K562 (cell line): ENCODE data around the gene ASB15. TPM values are rescaled to one million over a fixed set of nuclear protein-coding genes. Genes with fewer than 3 reads are reported as not detected.

Experiments used
- ARNT ChIP-seq, 2 experiments: fragments of 450-650 bp; IDR thresholded peaks; 2 replicates each; pipeline ENCODE4 v1.6.1; 2016; ENCODE audit warnings: mild to moderate bottlenecking in 1 of 2
- CAMTA2 ChIP-seq: fragments of 250-450 bp; sonication (Bioruptor Pico); conservative IDR thresholded peaks from 2 replicates; pipeline ENCODE4 v1.5.1; 2022
- CC2D1A ChIP-seq: fragments of 450-650 bp; IDR thresholded peaks from 2 replicates; pipeline ENCODE4 v1.6.1; 2017; ENCODE audit warnings: mild to moderate bottlenecking
- ERF ChIP-seq: fragments of 450-650 bp; formaldehyde crosslinking; IDR thresholded peaks from 2 replicates; pipeline ENCODE4 v1.4.0; 2020; ENCODE audit warnings: mild to moderate bottlenecking, mixed read lengths
- GABPA ChIP-seq: fragments of 200-800 bp; sonication (Bioruptor generic); conservative IDR thresholded peaks from 2 replicates; pipeline ENCODE4 v1.6.1; 2016; ENCODE audit warnings: low read depth, missing genetic modification characterization, missing compliant biosample characterization
- PHB2 ChIP-seq: fragments of 450-650 bp; IDR thresholded peaks from 2 replicates; pipeline ENCODE4 v1.6.1; 2017; ENCODE audit warnings: low read depth
- SAFB2 ChIP-seq: fragments of 200-400 bp; formaldehyde crosslinking; IDR thresholded peaks from 2 replicates; pipeline ENCODE4 v1.6.1; 2018; ENCODE audit warnings: borderline replicate concordance, low read length, low read depth, moderate library complexity; ENCODE audit not compliant: severe bottlenecking
- SP1 ChIP-seq: sonication (generic); formaldehyde crosslinking; IDR thresholded peaks from 2 replicates; pipeline ENCODE4 v1.8.1; 2022; ENCODE audit warnings: mild to moderate bottlenecking, missing genetic modification reagents
- polyA plus RNA-seq, 8 experiments: library from polyadenylated mRNA; depleted of rRNA in 4 of 8; stranded (reverse) in 5 of 8; unstranded in 3 of 8; fragments of >200 nt; fragmentation: Nextera tagmentation in 2 of 8; fragmentation: Illumina TruSeq in 1 of 8; extraction: Ambion mirVana in 2 of 8; extraction: Trizol in 1 of 8; gene quantifications; 2 replicates each; pipeline versions ENCODE4 v1.2.1 to v1.2.3, GENCODE V29; 2011 to 2014; ENCODE audit warnings: inconsistent platforms in 1 of 8, missing spikeins in 1 of 8
- total RNA-seq, 7 experiments: library from RNA; depleted of rRNA in 6 of 7; stranded (reverse); fragments of >200 nt in 6 of 7; fragmentation: Illumina TruSeq in 2 of 7; extraction: Trizol in 2 of 7; gene quantifications; 2 replicates each; pipeline versions ENCODE4 v1.2.1 to v1.2.3, GENCODE V29; 2011 to 2021; ENCODE audit warnings: low replicate concordance in 1 of 7
- TF ChIP-seq, protein P1 (sequence below): fragments of 250-450 bp; sonication (Bioruptor Pico); IDR thresholded peaks from 2 replicates; pipeline ENCODE4 v1.5.0; 2021; ENCODE audit warnings: mild to moderate bottlenecking, borderline replicate concordance
- TF ChIP-seq, protein P2 (sequence below), 2 experiments: fragments of 150-350 bp in 1 of 2; IDR thresholded peaks; 2 replicates each; pipeline ENCODE4 v1.6.1; 2012 to 2016; ENCODE audit warnings: low read depth in 2 of 2, low read length in 2 of 2, mild to moderate bottlenecking in 1 of 2, moderate library complexity in 1 of 2
- TF ChIP-seq, protein P3 (sequence below): fragments of 250-450 bp; sonication (Bioruptor Pico); IDR thresholded peaks from 2 replicates; pipeline ENCODE4 v1.5.0; 2021; ENCODE audit warnings: mild to moderate bottlenecking, moderate library complexity
- TF ChIP-seq, protein P4 (sequence below): fragments of 250-450 bp; sonication (Bioruptor Pico); IDR thresholded peaks from 2 replicates; pipeline ENCODE4 v1.8.0; 2021; ENCODE audit warnings: moderate library complexity, mild to moderate bottlenecking, inconsistent platforms
- TF ChIP-seq, protein P5 (sequence below): fragments of 450-650 bp; formaldehyde crosslinking; IDR thresholded peaks from 2 replicates; pipeline ENCODE4 v1.4.0; 2022; ENCODE audit warnings: missing genetic modification characterization

ASB15 gene
- total and polyA plus RNA-seq, 9 of the 15 experiments (the other 6 are each of a cell fraction or from before 2014, with no cell fraction given) = 0.03 to 0.14 (median 0.04) TPM; not detected in 3

DNA sequence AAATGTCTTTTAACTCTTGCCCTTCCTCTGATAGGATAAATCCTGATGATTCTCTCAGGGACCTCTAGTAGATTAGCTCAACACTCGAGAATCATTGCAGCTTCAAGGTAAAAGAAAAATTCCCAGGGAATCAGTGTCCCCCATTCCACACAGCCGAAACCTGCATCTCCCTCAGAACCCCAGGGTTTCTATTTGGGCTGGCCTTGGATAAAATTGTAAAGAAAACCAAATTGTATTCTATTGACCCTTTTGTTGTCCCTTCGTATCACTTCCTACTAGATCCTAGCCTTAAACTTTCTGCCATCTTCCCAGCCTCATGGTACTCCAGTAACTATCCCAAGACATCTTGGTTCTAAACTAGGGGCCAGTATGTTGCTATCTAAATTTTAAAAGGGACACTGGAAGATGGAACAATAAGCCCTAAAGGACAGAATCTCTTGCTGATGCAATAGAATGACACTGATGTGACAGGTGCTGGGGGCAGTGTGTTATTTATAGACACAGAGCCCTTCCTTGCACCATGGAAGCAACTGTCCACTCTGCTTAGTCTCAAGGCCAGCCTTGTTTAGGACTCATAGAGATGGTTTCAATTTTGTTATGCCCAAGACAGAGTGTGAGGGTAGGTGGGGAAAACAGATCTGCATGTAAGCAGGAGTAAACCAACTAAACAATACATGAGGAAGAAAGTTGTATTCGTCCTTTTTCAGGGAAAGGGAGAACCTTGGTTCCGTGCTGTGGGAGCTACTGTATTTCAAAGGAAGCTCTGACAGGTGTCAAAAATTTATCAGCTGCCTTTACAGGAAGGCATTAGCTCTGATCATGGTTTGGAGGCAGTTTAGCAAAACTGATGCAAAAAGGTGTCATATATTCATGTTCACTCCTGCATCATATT lies 7.6 kb downstream of the ASB15 start (continued):
- TF ChIP-seq, protein P1, sequence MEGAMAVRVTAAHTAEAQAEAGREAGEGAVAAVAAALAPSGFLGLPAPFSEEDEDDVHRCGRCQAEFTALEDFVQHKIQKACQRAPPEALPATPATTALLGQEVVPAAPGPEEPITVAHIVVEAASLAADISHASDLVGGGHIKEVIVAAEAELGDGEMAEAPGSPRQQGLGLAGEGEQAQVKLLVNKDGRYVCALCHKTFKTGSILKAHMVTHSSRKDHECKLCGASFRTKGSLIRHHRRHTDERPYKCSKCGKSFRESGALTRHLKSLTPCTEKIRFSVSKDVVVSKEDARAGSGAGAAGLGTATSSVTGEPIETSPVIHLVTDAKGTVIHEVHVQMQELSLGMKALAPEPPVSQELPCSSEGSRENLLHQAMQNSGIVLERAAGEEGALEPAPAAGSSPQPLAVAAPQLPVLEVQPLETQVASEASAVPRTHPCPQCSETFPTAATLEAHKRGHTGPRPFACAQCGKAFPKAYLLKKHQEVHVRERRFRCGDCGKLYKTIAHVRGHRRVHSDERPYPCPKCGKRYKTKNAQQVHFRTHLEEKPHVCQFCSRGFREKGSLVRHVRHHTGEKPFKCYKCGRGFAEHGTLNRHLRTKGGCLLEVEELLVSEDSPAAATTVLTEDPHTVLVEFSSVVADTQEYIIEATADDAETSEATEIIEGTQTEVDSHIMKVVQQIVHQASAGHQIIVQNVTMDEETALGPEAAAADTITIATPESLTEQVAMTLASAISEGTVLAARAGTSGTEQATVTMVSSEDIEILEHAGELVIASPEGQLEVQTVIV (CRISPR knock-in tag) = peak; percentile 56; the same call in 1 of the 2 replicates
- TF ChIP-seq, protein P2, sequence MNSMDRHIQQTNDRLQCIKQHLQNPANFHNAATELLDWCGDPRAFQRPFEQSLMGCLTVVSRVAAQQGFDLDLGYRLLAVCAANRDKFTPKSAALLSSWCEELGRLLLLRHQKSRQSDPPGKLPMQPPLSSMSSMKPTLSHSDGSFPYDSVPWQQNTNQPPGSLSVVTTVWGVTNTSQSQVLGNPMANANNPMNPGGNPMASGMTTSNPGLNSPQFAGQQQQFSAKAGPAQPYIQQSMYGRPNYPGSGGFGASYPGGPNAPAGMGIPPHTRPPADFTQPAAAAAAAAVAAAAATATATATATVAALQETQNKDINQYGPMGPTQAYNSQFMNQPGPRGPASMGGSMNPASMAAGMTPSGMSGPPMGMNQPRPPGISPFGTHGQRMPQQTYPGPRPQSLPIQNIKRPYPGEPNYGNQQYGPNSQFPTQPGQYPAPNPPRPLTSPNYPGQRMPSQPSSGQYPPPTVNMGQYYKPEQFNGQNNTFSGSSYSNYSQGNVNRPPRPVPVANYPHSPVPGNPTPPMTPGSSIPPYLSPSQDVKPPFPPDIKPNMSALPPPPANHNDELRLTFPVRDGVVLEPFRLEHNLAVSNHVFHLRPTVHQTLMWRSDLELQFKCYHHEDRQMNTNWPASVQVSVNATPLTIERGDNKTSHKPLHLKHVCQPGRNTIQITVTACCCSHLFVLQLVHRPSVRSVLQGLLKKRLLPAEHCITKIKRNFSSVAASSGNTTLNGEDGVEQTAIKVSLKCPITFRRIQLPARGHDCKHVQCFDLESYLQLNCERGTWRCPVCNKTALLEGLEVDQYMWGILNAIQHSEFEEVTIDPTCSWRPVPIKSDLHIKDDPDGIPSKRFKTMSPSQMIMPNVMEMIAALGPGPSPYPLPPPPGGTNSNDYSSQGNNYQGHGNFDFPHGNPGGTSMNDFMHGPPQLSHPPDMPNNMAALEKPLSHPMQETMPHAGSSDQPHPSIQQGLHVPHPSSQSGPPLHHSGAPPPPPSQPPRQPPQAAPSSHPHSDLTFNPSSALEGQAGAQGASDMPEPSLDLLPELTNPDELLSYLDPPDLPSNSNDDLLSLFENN (IDR thresholded peaks at IDR 0.05; ENCODE audit: low read depth in 2 of 2, low read length in 2 of 2) = 0 out of 4 replicates have a peak, but pooled peaks of 1 of the 2 experiments have one; percentile 32
- TF ChIP-seq ARNT (IDR thresholded peaks at IDR 0.05) (no peak), ERF (CRISPR knock-in tag) (no peak), PHB2 (no peak), GABPA (tag) (peak; percentile 51), CAMTA2 (CRISPR knock-in tag) (no peak), SAFB2 (no peak), CC2D1A (no peak), SP1 (CRISPR knock-in tag) (no peak)
- TF ChIP-seq, protein P3, sequence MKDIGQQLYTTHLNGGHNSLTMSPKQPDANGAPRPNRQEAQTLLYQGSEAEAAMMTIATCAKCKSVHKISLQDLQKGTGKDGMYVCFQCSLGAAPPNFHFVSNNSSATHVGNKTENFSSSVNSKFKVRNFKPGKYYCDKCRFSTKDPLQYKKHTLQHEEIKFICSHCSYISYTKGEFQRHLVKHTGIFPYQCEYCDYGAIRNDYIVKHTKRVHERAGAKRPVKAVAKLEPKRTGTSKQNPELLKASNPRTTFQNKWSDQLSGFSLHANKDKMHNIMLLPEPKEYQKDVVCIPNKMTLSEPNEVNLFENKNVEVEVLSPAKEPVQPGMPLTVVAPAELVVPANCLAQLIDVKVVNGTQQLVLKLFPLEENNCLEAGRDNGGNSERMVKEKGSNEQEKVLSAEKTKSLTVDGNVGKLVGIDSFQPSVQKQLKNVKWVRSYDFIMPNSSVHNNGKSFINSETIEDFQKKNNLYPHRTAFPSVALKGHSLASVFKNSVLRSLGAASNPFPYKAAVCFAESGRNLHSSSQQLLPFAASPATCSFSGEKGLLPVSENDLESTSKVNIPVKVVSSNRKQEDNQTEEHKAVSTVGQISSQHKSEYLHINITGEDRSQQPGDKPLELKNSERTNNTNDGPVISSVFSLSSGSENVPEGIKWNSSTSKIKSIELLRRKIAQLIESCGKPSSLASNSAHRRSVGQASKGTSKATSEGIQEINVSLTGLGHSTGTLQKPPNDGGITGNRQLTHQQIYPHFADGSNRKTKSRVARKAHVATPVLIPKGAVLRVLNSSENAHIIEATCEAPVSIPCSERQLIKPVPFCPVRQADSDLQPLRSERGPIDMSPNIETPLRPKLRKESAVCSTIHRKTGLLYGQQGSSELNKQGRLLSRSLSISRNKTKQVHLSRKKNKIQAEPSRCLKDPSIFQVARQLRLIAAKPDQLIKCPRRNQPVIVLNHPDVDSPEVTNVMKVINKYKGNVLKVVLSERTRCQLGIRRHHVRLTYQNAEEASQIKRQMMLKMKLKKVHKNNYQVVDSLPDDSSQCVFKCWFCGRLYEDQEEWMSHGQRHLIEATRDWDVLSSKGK (CRISPR knock-in tag) = no peak
- TF ChIP-seq, protein P4, sequence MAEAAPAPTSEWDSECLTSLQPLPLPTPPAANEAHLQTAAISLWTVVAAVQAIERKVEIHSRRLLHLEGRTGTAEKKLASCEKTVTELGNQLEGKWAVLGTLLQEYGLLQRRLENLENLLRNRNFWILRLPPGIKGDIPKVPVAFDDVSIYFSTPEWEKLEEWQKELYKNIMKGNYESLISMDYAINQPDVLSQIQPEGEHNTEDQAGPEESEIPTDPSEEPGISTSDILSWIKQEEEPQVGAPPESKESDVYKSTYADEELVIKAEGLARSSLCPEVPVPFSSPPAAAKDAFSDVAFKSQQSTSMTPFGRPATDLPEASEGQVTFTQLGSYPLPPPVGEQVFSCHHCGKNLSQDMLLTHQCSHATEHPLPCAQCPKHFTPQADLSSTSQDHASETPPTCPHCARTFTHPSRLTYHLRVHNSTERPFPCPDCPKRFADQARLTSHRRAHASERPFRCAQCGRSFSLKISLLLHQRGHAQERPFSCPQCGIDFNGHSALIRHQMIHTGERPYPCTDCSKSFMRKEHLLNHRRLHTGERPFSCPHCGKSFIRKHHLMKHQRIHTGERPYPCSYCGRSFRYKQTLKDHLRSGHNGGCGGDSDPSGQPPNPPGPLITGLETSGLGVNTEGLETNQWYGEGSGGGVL = no peak
- TF ChIP-seq, protein P5, sequence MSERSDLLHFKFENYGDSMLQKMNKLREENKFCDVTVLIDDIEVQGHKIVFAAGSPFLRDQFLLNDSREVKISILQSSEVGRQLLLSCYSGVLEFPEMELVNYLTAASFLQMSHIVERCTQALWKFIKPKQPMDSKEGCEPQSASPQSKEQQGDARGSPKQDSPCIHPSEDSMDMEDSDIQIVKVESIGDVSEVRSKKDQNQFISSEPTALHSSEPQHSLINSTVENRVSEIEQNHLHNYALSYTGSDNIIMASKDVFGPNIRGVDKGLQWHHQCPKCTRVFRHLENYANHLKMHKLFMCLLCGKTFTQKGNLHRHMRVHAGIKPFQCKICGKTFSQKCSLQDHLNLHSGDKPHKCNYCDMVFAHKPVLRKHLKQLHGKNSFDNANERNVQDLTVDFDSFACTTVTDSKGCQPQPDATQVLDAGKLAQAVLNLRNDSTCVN (CRISPR knock-in tag) = no peak
